Left ventricle myocardium inferior (tissue), 1 donor: ENCODE measurements around the gene PHF21A. TPM values are rescaled to one million over a fixed set of nuclear protein-coding genes. Genes with fewer than 3 reads are reported as not detected.
"Not testable (repeated sequence)": the region's sequence is repeated elsewhere in the genome, so short reads cannot be mapped to it uniquely, and the experiment has no call there.

Experiments used
- DNase-seq: peaks from one replicate; pipeline ENCODE4 v3.0.0-alpha.2; 2020
- H3K27ac ChIP-seq: fragments of 200-600 bp; replicated peaks from 2 replicates; pipeline ENCODE4 v1.8.0; 2021
- H3K27me3 ChIP-seq: fragments of 200-600 bp; 2 replicates; pipeline ENCODE4 v1.8.0; 2021; ENCODE audit warnings: low read depth
- H3K36me3 ChIP-seq: fragments of 200-600 bp; 2 replicates; pipeline ENCODE4 v1.8.0; 2021
- H3K4me1 ChIP-seq: fragments of 200-600 bp; 2 replicates; pipeline ENCODE4 v1.8.0; 2021
- H3K4me3 ChIP-seq: fragments of 200-600 bp; 2 replicates; pipeline ENCODE4 v1.8.0; 2021; ENCODE audit warnings: mild to moderate bottlenecking, moderate library complexity
- H3K9me3 ChIP-seq: fragments of 200-600 bp; replicated peaks from 2 replicates; pipeline ENCODE4 v1.8.0; 2021
- intact Hi-C: fragments of 100-400 bp; cut with micrococcal nuclease; formaldehyde crosslinking; loops from one replicate; pipeline ENCODE4 v1.11.0; 2022
- total RNA-seq: library from RNA; stranded (reverse); fragmentation: NEBNext Ultra II Directional; extraction: Animal tissue kit (Norgen Biotek cat#: 25700); gene quantifications from one replicate; pipeline ENCODE4 v1.2.1, GENCODE V29; 2021
- TF ChIP-seq, protein P1 (sequence below): fragments of 200-600 bp; IDR thresholded peaks from 2 replicates; pipeline ENCODE4 v1.8.0; 2021; ENCODE audit warnings: antibody characterized with exemption, mild to moderate bottlenecking, borderline replicate concordance
- donor health status: DM: no; HTN: yes; CAD: no; lungs with severe emphysema.

Gene PHF21A
- total RNA-seq, 1 donor from 2014 or later = 36.6 TPM

DNA sequence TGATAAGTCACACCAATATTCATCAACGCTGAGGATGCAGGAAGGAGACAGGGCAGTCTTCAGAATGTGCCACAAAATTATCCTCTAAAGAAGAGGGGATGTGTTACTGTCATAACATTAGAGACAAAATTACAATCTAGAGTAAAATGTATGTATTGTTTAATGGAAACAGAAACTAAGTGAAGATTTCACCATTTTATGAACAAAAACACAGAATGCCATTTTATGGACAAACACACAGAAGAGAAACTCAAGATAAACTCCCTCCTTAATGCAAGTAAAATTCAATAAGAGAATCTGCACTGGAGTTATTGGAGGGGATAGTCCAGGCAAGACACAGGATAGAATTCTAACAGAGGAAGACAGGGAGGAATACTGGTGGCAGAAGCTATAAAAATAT, 136.0 kb downstream of the PHF21A start:
- Histone ChIP-seq H3K4me3 (no peak overlapping the region), H3K27ac (no peak overlapping the region), H3K9me3 (no peaks in the 10 kb centered on the region), H3K36me3 (no peaks in the 10 kb centered on the region), H3K4me1 (peaks cover 43% of the 10 kb centered on the region), H3K27me3 (no peaks in the 10 kb centered on the region)
- TF ChIP-seq, protein P1, sequence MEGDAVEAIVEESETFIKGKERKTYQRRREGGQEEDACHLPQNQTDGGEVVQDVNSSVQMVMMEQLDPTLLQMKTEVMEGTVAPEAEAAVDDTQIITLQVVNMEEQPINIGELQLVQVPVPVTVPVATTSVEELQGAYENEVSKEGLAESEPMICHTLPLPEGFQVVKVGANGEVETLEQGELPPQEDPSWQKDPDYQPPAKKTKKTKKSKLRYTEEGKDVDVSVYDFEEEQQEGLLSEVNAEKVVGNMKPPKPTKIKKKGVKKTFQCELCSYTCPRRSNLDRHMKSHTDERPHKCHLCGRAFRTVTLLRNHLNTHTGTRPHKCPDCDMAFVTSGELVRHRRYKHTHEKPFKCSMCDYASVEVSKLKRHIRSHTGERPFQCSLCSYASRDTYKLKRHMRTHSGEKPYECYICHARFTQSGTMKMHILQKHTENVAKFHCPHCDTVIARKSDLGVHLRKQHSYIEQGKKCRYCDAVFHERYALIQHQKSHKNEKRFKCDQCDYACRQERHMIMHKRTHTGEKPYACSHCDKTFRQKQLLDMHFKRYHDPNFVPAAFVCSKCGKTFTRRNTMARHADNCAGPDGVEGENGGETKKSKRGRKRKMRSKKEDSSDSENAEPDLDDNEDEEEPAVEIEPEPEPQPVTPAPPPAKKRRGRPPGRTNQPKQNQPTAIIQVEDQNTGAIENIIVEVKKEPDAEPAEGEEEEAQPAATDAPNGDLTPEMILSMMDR = no peak
- DNase-seq = no peak
- intact Hi-C loops = no loop called here

DNA sequence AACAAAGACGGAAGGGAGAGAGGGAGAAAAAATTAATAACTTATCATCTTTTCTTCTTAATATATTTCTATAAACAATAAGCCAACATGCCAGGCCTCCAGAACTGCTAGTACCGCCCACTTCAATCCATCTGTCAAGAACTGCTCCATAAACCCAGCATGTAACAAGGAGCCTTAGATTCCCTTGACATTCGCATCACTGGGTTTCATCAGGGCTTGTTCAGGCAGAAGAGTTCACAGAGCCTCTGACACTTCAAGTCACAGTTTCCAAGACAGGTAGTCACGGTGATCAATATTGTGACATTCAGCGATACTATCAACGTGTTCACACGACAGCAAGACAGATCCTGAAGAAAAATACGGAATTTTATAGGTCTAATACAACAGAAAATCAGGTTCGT, 137.1 kb downstream of the PHF21A start:
- H3K9me3 ChIP-seq = no peaks in the 10 kb centered on the region
- H3K27me3 ChIP-seq = no peaks in the 10 kb centered on the region
- H3K27ac ChIP-seq = no peak overlapping the region
- intact Hi-C loops = no loop called here
- H3K36me3 ChIP-seq = peaks cover 4% of the 10 kb centered on the region
- H3K4me3 ChIP-seq = no peak overlapping the region
- H3K4me1 ChIP-seq = peaks cover 52% of the 10 kb centered on the region
- no peak for DNase-seq
- TF ChIP-seq, protein P1 = no peak

DNA sequence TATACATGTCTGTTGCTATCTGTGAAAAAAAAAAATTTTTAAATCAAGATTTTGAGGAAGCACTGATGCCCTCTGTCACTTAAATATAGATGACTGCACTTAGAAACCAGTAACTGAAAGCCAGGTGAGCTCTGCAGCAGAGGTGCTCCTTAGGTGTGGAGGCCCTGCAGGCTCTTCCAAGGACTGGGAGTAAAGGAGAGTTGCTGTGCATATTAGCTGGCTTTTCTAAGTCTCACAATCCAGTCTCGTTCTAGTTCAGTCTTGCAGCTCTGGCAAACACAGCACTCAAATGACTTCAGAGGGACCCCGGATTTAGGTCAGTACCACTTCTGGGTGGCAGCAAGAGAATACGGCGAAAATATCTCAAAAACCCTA, 137.8 kb downstream of the PHF21A start:
- no peak for DNase-seq
- TF ChIP-seq, protein P1 = no peak
- Histone ChIP-seq H3K9me3 (no peaks in the 10 kb centered on the region), H3K27me3 (no peaks in the 10 kb centered on the region), H3K4me3 (no peak overlapping the region), H3K36me3 (peaks cover 11% of the 10 kb centered on the region), H3K27ac (peak overlapping the region; percentile 54), H3K4me1 (peaks cover 56% of the 10 kb centered on the region)
- intact Hi-C loops = no loop called here

DNA sequence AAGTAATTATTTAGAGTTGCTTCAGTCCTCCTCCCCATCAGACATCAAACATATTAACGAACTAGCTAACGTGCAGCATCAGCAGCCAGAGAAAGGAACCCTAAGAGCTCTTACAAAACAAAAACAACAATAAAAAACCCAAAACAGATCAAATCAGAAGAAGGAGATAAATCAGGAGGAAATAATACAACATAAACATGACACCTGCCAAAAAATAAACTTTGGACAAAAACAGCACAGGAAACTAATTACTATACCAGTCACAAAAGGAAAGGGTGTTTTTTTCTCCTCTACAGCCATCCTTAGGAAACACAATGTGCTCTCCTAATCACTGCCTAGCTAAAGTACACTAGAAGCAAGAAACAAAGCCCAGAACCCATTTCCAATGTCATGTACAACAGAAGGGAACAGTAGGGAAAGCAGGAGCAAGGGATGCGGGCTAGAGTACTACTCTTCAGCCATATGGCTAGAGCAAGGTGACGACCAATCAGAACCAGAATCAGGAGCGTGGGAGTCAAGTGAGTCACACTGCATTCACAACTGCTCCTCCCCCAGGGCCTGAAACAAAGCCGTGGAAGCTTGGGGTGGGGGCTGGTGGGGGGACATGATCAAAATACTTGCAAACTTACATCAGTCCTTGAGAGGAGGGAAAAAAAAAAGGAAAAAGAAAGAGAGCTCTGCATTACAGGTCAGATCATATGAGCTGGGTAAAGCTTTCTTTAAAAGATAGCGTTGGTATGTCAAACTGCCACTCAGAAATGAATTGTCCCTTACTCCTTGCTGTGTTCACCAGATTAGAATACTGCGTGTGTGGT, 138.4 kb downstream of the PHF21A start:
- intact Hi-C loops = no loop called here
- Histone ChIP-seq H3K27me3 (no peaks in the 10 kb centered on the region), H3K4me3 (no peak overlapping the region), H3K27ac (peak overlapping the region; percentile 54), H3K4me1 (peaks cover 56% of the 10 kb centered on the region), H3K36me3 (peaks cover 17% of the 10 kb centered on the region), H3K9me3 (no peaks in the 10 kb centered on the region)
- DNase-seq = peak; percentile 18
- TF ChIP-seq, protein P1 = no peak

DNA sequence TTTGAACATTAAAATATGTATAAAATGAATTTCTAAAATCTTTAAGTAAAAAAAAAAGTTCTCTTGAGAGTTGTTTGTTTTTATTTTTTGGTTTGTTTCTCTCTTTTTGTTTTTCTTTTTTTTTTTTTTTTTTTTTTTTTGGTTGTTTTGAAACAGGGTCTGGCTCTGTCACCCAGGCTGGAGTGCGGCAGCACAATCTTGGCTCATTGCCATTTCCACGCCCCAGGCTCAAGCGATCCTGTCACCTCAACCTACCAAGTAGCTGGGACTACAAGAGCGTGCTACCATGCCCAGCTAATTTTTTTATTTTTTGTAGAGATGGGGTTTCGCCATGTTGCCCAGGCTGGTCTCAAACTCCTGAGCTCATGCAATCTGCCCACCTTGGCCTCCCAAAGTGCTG, 139.4 kb downstream of the PHF21A start:
- H3K4me3 ChIP-seq, intact Hi-C loops, H3K27me3 ChIP-seq, H3K9me3 ChIP-seq, H3K27ac ChIP-seq: not testable (repeated sequence)
- H3K36me3 ChIP-seq = peaks cover 24% of the 10 kb centered on the region
- DNase-seq = peak; percentile 46
- H3K4me1 ChIP-seq = peaks cover 56% of the 10 kb centered on the region

DNA sequence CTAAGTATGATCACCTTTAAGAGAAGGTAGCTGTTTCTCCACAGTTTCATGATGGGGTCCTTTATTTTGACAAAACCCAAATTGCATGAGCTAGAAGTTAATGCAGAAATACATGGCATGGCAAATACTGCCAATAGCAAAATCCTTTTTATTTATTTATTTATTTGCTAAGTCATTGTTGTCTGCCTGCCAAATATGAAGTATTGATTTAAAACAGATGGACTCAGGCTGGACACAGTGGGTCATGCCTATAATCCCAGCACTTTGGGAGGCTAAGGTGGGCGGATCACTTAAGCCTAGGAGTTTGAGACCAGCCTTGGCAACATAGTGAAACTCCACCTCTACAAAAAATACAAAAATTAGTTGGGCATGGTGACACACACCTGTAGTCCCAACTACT, 146.4 kb downstream of the PHF21A start:
- intact Hi-C loops = no loop called here
- Histone ChIP-seq H3K4me1 (peaks cover 10% of the 10 kb centered on the region), H3K4me3 (no peak overlapping the region), H3K27ac (no peak overlapping the region), H3K36me3 (peaks cover 49% of the 10 kb centered on the region), H3K9me3 (no peaks in the 10 kb centered on the region), H3K27me3 (no peaks in the 10 kb centered on the region)
- DNase-seq = no peak
- TF ChIP-seq, protein P1 = no peak
